Measurements from ENCODE around the gene DDX39B.

DDX39B gene

GRCh38 chr6:31547727-31548543, 6.1 kb upstream of the DDX39B start:
- DNase-seq (ENCODE audit: low read depth), result no peak

- peak; percentile 80 for DNase-seq (ENCODE audit: low read depth)
Measured at GRCh38 chr6:31546958-31547726, 5.3 kb upstream of the DDX39B start, which contains the start of gene NFKBIL1. TSS of gene NFKBIL1 (plus strand) at chr6:31547608. CDS start at chr6:31547695, 87 bp downstream.

- DNase-seq (ENCODE audit: low read depth), result peak; percentile 67
Measured at GRCh38 chr6:31546339-31546957, 4.6 kb upstream of the DDX39B start, which contains the start of gene ATP6V1G2. TSS of gene ATP6V1G2 (minus strand) at chr6:31546608. CDS start at chr6:31546559, 49 bp downstream.

GRCh38 chr6:31545291-31545690, 3.5 kb upstream of the DDX39B start:
- no peak for DNase-seq (ENCODE audit: low read depth)

- DNase-seq (ENCODE audit: low read depth), result no peak
Measured at GRCh38 chr6:31544676-31545075, 2.9 kb upstream of the DDX39B start.

- no peak for DNase-seq (ENCODE audit: low read depth)
Measured at GRCh38 chr6:31543639-31544038, 1.8 kb upstream of the DDX39B start.

- DNase-seq (ENCODE audit: low read depth), result no peak
Measured at GRCh38 chr6:31541059-31541657, 645 bp downstream of the DDX39B start.

- DNase-seq (ENCODE audit: low read depth), result no peak
Measured at GRCh38 chr6:31540640-31541039, 1.2 kb downstream of the DDX39B start.

- DNase-seq (ENCODE audit: low read depth), result no peak
Measured at GRCh38 chr6:31538805-31539400, 2.9 kb downstream of the DDX39B start.

- DNase-seq (ENCODE audit: low read depth), result no peak
Measured at GRCh38 chr6:31535538-31536324, 6.1 kb downstream of the DDX39B start.

GRCh38 chr6:31534521-31535040, 7.2 kb downstream of the DDX39B start:
- no peak for DNase-seq (ENCODE audit: low read depth)

GRCh38 chr6:31534011-31534410, 7.8 kb downstream of the DDX39B start:
- DNase-seq (ENCODE audit: low read depth), result no peak

GRCh38 chr6:31533455-31533841, 8.4 kb downstream of the DDX39B start:
- no peak for DNase-seq (ENCODE audit: low read depth)

GRCh38 chr6:31532644-31533454, 9.0 kb downstream of the DDX39B start:
- DNase-seq (ENCODE audit: low read depth), result no peak

GRCh38 chr6:31531771-31532643, 9.8 kb downstream of the DDX39B start:
- no peak for DNase-seq (ENCODE audit: low read depth)

- no peak for DNase-seq (ENCODE audit: low read depth)
Measured at GRCh38 chr6:31531162-31531561, 10.6 kb downstream of the DDX39B start.

GRCh38 chr6:31530659-31531058, 11.1 kb downstream of the DDX39B start:
- no peak for DNase-seq (ENCODE audit: low read depth)

GRCh38 chr6:31529329-31530150, 12.3 kb downstream of the DDX39B start:
- DNase-seq (ENCODE audit: low read depth), result no peak
